Activated naive CD4-positive, alpha-beta T cell treated with Interleukin-2 at 50 U/mL for 16 hours (primary cell): ENCODE results near the gene USP24.
"Not testable (repeated sequence)": the region's sequence is repeated elsewhere in the genome, so short reads cannot be mapped to it uniquely, and the experiment has no call there.

Experiments
- DNase-seq: peaks from one replicate; pipeline ENCODE4 v3.0.0-alpha.2; 2020

Gene USP24

DNA sequence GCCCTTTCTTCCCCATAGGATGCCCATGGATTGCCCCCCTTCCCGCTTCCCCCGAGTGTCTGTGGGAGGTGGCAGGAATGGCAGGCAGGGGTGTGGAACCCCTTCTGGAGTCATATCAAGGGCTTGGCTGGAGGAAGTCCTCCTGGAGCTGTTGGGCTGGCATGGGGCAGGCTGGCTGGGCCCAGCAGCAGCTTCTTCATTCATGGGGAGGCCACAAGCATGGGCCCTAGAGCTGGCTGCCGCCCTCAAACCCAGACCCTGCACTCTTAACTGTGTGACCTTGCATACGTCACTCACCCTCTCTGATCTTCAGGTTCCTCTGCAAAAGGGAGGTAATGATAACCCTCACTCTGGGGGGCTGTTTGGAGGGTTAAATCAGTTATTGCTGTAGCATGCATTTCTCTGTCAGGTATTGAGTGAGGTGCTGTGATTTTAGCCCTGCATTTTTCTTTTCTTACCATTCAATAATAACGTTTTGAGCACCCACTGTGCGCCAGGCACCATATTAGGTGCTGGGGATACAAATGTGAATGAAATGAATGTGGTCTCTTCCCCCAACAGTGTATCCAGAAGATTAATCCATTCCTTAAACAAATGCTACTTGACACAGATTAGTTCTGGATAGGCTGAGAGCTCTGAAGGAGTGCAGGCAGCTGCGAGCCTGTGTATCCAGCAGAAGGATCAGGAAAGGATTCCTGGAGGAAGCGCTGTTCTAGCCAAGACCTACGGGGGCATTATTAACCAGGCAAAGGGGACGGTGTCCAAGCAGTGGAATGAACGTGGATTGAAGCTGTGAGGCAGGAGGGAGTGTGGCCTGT is 166.5 kb downstream of the USP24 start:
- DNase-seq, result no peak

- DNase-seq, result no peak
These were observed 167.6 kb downstream of the USP24 start for GRCh38 chr1:55047611-55048010.

GRCh38 chr1:55046871-55047270 is 168.3 kb downstream of the USP24 start:
- DNase-seq, result no peak

DNA sequence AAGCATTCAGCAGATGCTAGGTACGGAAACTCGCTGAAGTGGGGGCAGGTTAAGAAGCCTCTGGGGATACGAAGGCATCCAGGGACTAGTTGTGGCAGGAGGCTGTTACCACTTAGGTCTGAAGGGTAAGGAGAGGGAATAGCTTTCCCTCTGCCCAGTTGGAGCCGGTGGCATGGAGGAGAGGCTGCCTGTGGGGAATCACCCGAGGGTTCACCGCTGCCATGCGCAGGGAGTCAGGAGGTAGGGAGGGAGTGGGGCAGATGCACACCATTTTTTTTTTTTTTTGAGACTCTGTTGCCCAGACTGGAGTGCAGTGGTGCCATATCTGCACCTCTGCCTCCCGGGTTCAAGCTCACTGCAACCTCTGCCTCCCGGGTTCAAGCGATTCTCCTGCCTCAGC is 169.7 kb downstream of the USP24 start:
- no peak for DNase-seq

DNA sequence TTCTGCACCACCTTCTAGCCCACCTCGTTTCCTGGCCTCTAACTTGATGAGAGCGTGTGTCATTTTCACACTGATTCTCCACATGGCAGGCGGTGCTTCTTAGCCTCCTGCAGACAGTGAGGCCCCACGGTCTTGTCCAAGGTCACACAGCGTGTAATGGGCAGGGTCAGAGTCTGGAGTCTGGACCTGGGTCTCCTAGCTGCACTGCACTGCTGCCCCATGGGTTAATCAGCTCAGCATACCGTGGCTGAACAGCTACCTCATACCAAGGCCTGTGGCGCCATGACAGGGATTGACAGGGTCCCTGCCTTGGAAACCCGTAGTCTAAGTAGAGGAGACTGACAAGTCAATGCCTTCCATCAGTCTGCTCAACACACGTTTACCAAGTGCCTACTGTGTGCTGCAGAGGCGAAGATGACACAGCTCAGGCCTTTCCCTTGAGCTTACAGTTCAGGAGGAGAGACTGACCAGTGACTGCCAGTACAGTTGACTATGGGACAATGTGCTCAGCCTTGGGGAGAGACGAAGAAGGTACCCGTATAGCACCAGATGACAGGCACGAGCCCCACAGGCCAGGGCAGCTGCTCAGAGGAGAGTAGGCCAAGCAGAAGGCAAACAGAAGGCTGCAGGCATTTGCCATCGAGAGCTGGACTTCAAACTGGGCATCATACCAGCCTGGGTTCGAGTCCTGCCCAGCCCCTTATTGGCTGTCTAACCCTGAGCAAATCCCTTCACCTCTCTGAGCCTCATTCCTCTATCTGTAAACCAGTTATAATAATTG is 170.4 kb downstream of the USP24 start:
- no peak for DNase-seq

DNA sequence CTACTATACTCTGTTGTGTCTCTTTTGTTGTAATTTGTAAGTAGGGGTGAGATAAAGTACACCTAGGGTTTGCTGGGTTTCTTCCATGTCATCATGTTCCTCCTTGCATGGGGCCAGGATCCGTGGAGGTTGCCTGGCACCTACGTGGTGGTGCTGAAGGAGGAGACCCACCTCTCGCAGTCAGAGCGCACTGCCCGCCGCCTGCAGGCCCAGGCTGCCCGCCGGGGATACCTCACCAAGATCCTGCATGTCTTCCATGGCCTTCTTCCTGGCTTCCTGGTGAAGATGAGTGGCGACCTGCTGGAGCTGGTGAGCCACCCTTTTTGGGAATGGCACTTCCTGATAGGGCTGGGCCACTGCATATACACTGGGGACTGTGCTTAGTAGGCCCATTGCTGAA is 171.4 kb downstream of the USP24 start:
- no peak for DNase-seq

DNA sequence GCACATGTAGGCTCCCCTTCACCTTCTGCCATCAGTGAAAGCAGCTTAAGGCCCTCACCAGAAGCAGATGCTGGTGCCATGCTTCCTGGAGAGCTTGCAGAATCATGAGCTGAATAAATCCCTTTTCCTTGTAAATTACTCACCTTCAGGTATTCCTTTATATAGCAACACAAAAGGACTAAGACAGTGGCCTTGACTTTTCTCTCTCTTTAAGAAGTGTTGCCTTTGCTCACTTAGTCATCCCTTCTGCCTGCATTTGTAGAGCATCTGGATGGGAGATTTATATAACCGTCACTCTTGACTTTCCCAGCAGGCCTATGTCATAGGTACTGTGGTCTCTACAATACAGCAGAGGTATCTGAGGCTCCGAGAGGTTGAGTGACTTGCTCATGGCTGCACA is 172.2 kb downstream of the USP24 start:
- no peak for DNase-seq

- no peak for DNase-seq
These were observed 173.6 kb downstream of the USP24 start for GRCh38 chr1:55041613-55042012.

DNA sequence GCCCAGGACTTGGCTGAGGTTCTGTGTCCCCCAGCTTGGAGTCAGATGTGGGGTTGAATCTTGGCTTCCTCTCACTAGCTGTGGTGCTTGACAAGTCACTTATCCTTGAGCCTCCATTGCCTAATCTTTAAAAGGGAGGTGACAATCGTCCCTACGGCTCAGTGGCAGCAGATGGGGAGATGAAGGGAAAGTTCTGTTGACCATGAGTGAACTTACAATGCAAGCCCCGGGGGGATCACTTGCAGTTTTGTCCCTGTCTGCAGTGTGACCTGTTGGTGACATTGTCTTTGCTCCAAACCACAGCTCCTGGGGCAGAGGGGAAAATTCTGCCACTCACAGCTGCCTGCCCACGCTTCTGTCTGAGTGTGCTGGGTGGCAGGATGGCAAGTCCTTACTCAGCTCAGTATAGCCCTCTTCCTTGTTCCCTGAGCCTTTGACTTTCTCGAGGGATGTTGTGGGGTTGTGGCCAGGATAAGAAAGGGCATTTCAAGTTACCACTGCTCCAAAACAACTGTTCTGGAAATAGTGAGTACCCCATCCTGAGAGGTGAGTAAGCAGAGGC is 174.2 kb downstream of the USP24 start:
- DNase-seq, result no peak

GRCh38 chr1:55040083-55040932 is 174.9 kb downstream of the USP24 start:
- no peak for DNase-seq

DNA sequence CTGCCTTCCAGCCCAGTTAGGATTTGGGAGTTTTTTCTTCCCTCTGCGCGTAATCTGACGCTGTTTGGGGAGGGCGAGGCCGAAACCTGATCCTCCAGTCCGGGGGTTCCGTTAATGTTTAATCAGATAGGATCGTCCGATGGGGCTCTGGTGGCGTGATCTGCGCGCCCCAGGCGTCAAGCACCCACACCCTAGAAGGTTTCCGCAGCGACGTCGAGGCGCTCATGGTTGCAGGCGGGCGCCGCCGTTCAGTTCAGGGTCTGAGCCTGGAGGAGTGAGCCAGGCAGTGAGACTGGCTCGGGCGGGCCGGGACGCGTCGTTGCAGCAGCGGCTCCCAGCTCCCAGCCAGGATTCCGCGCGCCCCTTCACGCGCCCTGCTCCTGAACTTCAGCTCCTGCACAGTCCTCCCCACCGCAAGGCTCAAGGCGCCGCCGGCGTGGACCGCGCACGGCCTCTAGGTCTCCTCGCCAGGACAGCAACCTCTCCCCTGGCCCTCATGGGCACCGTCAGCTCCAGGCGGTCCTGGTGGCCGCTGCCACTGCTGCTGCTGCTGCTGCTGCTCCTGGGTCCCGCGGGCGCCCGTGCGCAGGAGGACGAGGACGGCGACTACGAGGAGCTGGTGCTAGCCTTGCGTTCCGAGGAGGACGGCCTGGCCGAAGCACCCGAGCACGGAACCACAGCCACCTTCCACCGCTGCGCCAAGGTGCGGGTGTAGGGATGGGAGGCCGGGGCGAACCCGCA is 175.7 kb downstream of the USP24 start, which contains the start of gene PCSK9:
Gene PCSK9 (plus strand): TSS at position 207 of the 741 bp plus-strand sequence. CDS start 290 bp downstream, at position 497.
- DNase-seq, result no peak

DNA sequence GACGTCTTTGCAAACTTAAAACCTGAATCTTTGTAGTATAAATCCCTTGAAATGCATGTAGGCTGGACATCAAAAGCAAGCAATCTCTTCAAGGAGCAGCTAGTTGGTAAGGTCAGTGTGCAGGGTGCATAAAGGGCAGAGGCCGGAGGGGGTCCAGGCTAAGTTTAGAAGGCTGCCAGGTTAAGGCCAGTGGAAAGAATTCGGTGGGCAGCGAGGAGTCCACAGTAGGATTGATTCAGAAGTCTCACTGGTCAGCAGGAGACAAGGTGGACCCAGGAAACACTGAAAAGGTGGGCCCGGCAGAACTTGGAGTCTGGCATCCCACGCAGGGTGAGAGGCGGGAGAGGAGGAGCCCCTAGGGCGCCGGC is 176.2 kb downstream of the USP24 start:
- no peak for DNase-seq

- no peak for DNase-seq
These were observed 176.7 kb downstream of the USP24 start for GRCh38 chr1:55038552-55038838.

GRCh38 chr1:55037733-55038551 is 177.2 kb downstream of the USP24 start:
- DNase-seq, result no peak

- no peak for DNase-seq
These were observed 179.3 kb downstream of the USP24 start for GRCh38 chr1:55035904-55036303.

- DNase-seq, result no peak
These were observed 180.6 kb downstream of the USP24 start for GRCh38 chr1:55034476-55035133.

- no peak for DNase-seq
These were observed 181.9 kb downstream of the USP24 start for GRCh38 chr1:55033265-55033614.

- DNase-seq, result not testable (repeated sequence)
These were observed 184.1 kb downstream of the USP24 start for GRCh38 chr1:55031098-55031497.

DNA sequence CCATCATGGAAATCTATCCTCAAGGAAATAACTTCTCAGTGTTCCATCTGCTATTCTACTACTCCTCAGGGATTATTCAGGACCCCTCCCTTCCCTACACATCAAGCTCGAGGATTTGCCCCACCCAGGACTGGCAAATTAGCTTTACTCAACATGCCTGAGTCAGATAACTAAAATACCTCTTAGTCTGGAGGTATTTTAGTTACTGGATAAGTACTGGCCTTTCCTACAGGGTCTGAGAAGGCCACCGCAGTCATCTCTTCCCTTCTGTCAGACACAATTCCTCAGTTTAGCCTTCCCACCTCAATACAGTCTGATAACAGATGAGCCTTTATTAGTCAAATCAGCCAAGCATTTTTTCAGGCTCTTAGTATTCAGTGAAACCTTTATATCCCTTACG is 188.5 kb downstream of the USP24 start:
- not testable (repeated sequence) for DNase-seq

DNA sequence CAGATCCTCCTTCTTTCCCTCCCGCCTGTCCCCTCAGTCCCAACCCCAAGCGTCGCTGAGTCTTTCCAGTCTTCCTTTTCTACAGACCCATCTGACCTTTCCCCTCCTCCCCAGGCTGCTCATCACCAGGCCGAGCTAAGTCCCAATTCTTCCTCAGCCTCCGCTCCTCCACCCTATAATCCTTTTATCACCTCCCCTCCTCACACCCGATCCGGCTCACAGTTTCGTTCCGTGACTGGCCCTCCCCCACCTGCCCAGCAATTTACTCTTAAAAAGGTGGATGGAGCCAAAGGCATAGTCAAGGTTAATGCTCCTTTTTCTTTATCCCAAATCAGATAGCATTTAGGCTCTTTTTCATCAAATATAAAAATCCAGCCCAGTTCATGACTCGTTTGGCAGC is 191.0 kb downstream of the USP24 start:
- not testable (repeated sequence) for DNase-seq

GRCh38 chr1:55021942-55022546 is 193.1 kb downstream of the USP24 start:
- DNase-seq, result peak; percentile 67
